Gastrocnemius medialis (tissue), 4 donors: Measurements from ENCODE around the gene SYT7. TPM values are rescaled to one million over a fixed set of nuclear protein-coding genes. Genes with fewer than 3 reads are reported as not detected.

Experiments used
- ATAC-seq, 2 donors: fragments of 150-250 bp; one replicate each; pipeline ENCODE4 v1.9.1; 2016
- DNase-seq, 2 donors: peaks; one replicate each; pipeline ENCODE4 v3.0.0-alpha.2; 2019
- H3K27ac ChIP-seq, 4 donors: fragments of 200-600 bp; sonication (generic); 1 replicate in 1 of 4; 2 replicates in 3 of 4; pipeline ENCODE4 v1.5.1; 2016 to 2018; ENCODE audit warnings: mild to moderate bottlenecking in 2 of 4, moderate library complexity in 1 of 4
- H3K27me3 ChIP-seq, 3 donors: fragments of 200-600 bp; sonication (generic) in 2 of 3; 1 replicate in 1 of 3; 2 replicates in 2 of 3; pipeline versions ENCODE4 v1.5.1 to v1.6.0; 2016 to 2019; ENCODE audit warnings: mild to moderate bottlenecking in 1 of 3, moderate library complexity in 1 of 3
- H3K36me3 ChIP-seq, 2 donors: fragments of 200-600 bp; sonication (generic) in 1 of 2; one replicate each; pipeline ENCODE4 v1.5.1; 2017 to 2018
- H3K4me1 ChIP-seq, 2 donors: fragments of 200-600 bp; sonication (generic) in 1 of 2; one replicate each; pipeline ENCODE4 v1.5.1; 2016 to 2017; ENCODE audit warnings: mild to moderate bottlenecking in 2 of 2
- H3K4me3 ChIP-seq, 4 donors: fragments of 200-600 bp; sonication (generic) in 3 of 4; 1 replicate in 1 of 4; 2 replicates in 3 of 4; pipeline ENCODE4 v1.5.1; 2016 to 2019; ENCODE audit warnings: mild to moderate bottlenecking in 2 of 4
- H3K9me3 ChIP-seq, 3 donors: fragments of 200-600 bp; sonication (generic) in 2 of 3; 1 replicate in 1 of 3; 2 replicates in 2 of 3; pipeline ENCODE4 v1.5.1; 2016 to 2019
- CTCF ChIP-seq, 5 experiments: fragments of 450-650 bp in 3 of 5; fragments of 200-600 bp in 2 of 5; sonication (generic) in 2 of 5; IDR thresholded peaks in 4 of 5; conservative IDR thresholded peaks in 1 of 5; 1 replicate in 4 of 5; 2 replicates in 1 of 5; pipeline ENCODE4 v1.5.1; 2016 to 2019; ENCODE audit warnings: antibody characterized with exemption in 5 of 5, mild to moderate bottlenecking in 3 of 5, moderate library complexity in 3 of 5
- POLR2A ChIP-seq, 2 donors: fragments of 450-650 bp; IDR thresholded peaks; one replicate each; pipeline ENCODE4 v1.6.1; 2017; ENCODE audit warnings: antibody characterized with exemption in 2 of 2, mild to moderate bottlenecking in 2 of 2, moderate library complexity in 2 of 2
- in situ Hi-C, 4 donors: fragments of 200-750 bp; cut with MboI; loops; one replicate each; pipeline versions ENCODE4 v1.15.0 to v1.8.0; 2017; ENCODE audit warnings: low sequenced_read_pairs in 4 of 4
- intact Hi-C: fragments of 100-400 bp; cut with DNase I; formaldehyde crosslinking; loops from one replicate; pipeline ENCODE4 v1.15.1; 2023; ENCODE audit warnings: low total_unique reads
- total RNA-seq, 4 donors: library from RNA; depleted of rRNA; stranded (reverse); fragments of >200 nt; gene quantifications; one replicate each; pipeline versions ENCODE4 v1.1.0 to v1.2.3, GENCODE V29; 2016

SYT7 gene
- total RNA-seq, 4 donors from 2014 or later = 0.68 to 4.9 (median 1.4) TPM

DNA sequence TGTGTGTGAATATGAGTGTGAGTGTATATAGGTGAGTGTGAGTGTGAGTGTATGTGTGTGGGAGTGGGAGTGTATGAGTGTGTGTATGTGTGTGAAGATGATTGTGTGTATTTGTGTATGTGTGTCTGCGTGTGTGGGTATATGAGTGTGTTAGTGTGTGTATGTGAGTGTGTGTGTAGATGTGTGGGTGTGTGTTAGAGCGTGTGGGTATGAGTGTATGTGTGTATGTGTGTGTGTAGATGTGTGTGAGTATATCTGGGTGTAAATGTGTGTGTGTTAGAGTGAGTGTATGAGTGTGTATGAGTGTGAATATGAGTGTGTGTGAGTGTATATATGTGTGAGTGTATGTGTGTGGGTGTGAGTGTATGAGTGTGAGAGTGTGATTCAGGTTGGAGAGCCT lies 83.4 kb downstream of the SYT7 start:
- DNase-seq (no peak), ATAC-seq (no peak)
- Histone ChIP-seq H3K4me1 (peaks cover 0 to 5% of the 10 kb centered on the region in 2 donors), H3K27me3 (no peaks in the 10 kb centered on the region), H3K36me3 (no peaks in the 10 kb centered on the region), H3K9me3 (no peaks in the 10 kb centered on the region), H3K4me3 (no peak overlapping the region), H3K27ac (no peak overlapping the region)
- in situ Hi-C loops (no loop called here), intact Hi-C loops (no loop called here)
- TF ChIP-seq CTCF (IDR thresholded peaks at IDR 0.05 in 4 of 5, conservative IDR thresholded peaks at IDR 0.05 in 1 of 5) (no peak), POLR2A (IDR thresholded peaks at IDR 0.05) (no peak)

DNA sequence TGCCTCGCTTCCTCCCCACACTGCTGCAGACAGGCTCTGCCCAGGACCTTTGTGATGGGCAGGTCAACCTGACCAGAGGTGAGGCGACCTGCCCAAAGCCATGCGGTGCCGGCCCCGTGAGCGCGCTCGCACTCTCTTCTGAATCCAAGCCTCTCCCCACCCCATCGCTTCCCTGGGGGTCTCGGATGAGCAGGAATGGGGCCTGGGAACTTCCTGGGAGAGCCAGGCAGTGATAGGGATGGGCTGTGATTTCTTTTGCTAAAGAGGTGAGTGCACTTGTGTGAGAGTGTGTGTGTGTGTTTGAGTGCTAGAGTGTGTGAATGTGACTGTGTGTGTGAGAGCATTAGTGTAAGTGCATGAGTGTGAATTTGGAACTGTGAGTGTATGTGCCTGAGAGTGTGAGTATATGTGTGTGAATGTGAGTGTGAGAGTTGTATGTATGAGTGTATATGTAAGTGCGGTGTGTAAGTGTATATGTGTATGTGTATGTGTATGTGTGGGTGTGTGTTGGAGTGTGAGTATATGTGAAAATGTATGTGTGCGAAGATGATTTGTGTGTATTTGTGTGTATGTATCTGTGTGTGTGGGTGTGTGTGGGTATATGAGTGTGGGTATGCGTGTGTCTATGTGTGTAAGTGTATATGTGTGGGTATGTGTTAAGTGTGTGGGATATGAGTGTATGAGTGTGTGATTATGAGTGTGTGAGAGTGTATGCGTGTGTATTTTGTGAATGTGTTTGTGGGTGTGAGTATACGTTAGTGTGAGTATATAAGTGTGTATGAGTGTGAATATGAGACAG lies 84.1 kb downstream of the SYT7 start:
- Histone ChIP-seq H3K27ac (no peak overlapping the region), H3K4me3 (no peak overlapping the region), H3K9me3 (no peaks in the 10 kb centered on the region), H3K36me3 (no peaks in the 10 kb centered on the region), H3K27me3 (no peaks in the 10 kb centered on the region), H3K4me1 (peaks cover 0 to 5% of the 10 kb centered on the region in 2 donors)
- intact Hi-C loops (no loop called here), in situ Hi-C loops (no loop called here)
- no peak for DNase-seq
- no peak for ATAC-seq
- no peak for TF ChIP-seq POLR2A (IDR thresholded peaks at IDR 0.05)
- TF ChIP-seq CTCF (IDR thresholded peaks at IDR 0.05 in 4 of 5, conservative IDR thresholded peaks at IDR 0.05 in 1 of 5) = no peak

DNA sequence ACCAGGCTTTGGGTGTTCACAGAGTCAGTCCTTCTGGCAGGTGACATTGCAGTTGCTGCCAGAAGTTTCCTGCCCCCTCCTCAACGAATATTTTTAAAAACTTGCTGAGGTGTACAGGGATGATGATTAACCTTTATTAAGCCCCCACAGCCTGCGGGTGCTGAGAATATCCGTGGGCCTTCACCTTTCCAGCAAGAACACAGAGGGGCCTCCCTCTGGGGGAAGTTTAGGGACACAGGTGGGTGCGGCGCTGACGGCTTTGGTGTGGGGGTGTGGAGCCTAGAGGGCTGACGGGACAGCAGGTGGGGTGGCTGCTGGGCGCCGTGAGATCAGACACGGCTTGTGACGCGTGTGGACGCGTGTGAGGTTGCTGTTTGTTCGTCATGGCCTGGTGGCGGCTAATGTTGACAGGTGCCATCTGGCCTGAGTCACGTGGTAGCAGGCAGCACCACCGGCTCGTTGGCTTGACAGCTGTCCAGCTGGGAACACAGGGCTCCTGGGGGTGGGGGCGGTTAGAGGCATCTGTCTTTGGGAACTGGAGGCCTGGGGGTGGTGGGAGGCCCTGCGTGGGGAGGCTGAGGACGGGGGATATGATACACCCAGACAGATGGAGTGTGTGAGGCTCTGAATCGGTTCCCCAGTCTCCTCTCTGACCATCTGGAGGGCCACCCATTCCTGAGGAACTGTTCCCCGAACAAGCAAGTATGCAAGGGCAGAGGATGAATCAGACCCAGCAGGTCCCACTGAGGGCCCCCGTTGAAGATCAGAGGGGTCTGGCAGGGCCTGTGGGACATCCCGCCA lies 84.9 kb downstream of the SYT7 start:
- H3K4me1 ChIP-seq = peaks cover 0 to 5% of the 10 kb centered on the region in 2 donors
- H3K36me3 ChIP-seq = no peaks in the 10 kb centered on the region
- H3K27me3 ChIP-seq = no peaks in the 10 kb centered on the region
- DNase-seq = peak in 1 of 2 donors; percentile 38
- intact Hi-C loops (no loop called here), in situ Hi-C loops (no loop called here)
- TF ChIP-seq CTCF (IDR thresholded peaks at IDR 0.05 in 4 of 5, conservative IDR thresholded peaks at IDR 0.05 in 1 of 5) (no peak), POLR2A (IDR thresholded peaks at IDR 0.05) (no peak)
- peak; percentile 54 to 57 for ATAC-seq
- no peaks in the 10 kb centered on the region for H3K9me3 ChIP-seq
- peak overlapping the region; percentile 5 to 58 (median 31) for H3K27ac ChIP-seq
- no peak overlapping the region for H3K4me3 ChIP-seq

DNA sequence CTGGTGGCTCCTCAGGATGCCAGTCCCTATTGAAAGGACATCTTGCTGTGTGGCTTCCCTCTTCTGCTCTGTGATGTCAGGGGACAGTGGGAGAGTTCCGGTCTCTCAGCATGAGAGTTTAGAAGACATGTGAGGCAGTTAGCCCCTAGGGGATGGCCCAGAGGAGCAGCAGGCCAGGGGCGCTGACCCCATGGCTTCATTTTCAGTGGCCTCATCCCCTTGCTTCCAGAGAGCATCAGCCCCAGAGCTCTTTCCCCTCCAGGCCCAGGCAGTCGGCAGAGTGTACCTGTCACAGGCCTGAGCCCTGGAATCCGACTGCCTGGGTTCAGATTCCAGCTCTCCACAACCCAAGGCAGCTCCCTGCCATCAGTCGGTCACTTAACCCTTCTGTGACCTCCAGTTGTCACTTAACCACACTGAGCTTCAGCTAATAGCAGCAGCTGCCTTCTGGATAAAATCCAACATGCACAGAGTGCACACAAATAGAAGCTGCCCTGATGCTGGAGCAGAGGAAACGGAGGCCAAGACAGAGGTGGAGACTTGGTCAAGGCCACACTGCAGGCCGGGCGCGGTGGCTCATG lies 86.4 kb downstream of the SYT7 start:
- no peak for DNase-seq

More for the DNA sequence above, 86.4 kb downstream of the SYT7 start:
- no peaks in the 10 kb centered on the region for H3K27me3 ChIP-seq
- no peak overlapping the region for H3K4me3 ChIP-seq
- in situ Hi-C loops = no loop called here
- no peaks in the 10 kb centered on the region for H3K36me3 ChIP-seq
- H3K4me1 ChIP-seq = peaks cover 4 to 5% of the 10 kb centered on the region in 2 donors
- no peaks in the 10 kb centered on the region for H3K9me3 ChIP-seq
- intact Hi-C loops = no loop called here
- TF ChIP-seq CTCF (IDR thresholded peaks at IDR 0.05 in 4 of 5, conservative IDR thresholded peaks at IDR 0.05 in 1 of 5) = no peak
- no peak for TF ChIP-seq POLR2A (IDR thresholded peaks at IDR 0.05)
- peak; percentile 39 to 41 for ATAC-seq
- H3K27ac ChIP-seq = peak overlapping the region; percentile 11 to 64 (median 48)
